Gastroesophageal sphincter (tissue), 4 donors: ENCODE results near the gene LYVE1. TPM values are rescaled to one million over a fixed set of nuclear protein-coding genes. Genes with fewer than 3 reads are reported as not detected.
A peak's percentile ranks its signal among the peaks of the same experiment; 100 is the strongest.

Experiments
- ATAC-seq: fragments of 150-250 bp; one replicate; pipeline ENCODE4 v1.9.1; 2016; ENCODE audit warnings: mild to moderate bottlenecking, moderate library complexity
- H3K27ac ChIP-seq, 4 donors: fragments of 200-600 bp; sonication (generic) in 3 of 4; 1 replicate in 3 of 4; 2 replicates in 1 of 4; pipeline ENCODE4 v1.5.1; 2016 to 2019
- H3K27me3 ChIP-seq: fragments of 200-600 bp; sonication (generic); one replicate; pipeline ENCODE4 v1.5.1; 2019
- H3K36me3 ChIP-seq, 2 donors: fragments of 200-600 bp; sonication (generic); one replicate each; pipeline ENCODE4 v1.5.1; 2019; ENCODE audit warnings: control low read depth in 1 of 2
- H3K4me1 ChIP-seq, 3 donors: fragments of 200-600 bp; sonication (generic); 1 replicate in 2 of 3; 2 replicates in 1 of 3; pipeline ENCODE4 v1.5.1; 2016 to 2019; ENCODE audit warnings: control low read depth in 2 of 3
- H3K4me3 ChIP-seq, 2 donors: fragments of 200-600 bp; sonication (generic); one replicate each; pipeline ENCODE4 v1.5.1; 2019; ENCODE audit warnings: mild to moderate bottlenecking in 1 of 2, moderate library complexity in 1 of 2
- H3K9me3 ChIP-seq, 3 donors: fragments of 200-600 bp; sonication (generic); one replicate each; pipeline ENCODE4 v1.5.1; 2017 to 2019; ENCODE audit warnings: control low read depth in 2 of 3
- CTCF ChIP-seq, 4 experiments: fragments of 200-600 bp in 2 of 4; fragments of 450-650 bp in 2 of 4; sonication (generic) in 1 of 4; IDR thresholded peaks; one replicate each; pipeline ENCODE4 v1.5.1; 2017 to 2019; ENCODE audit warnings: antibody characterized with exemption in 4 of 4, mild to moderate bottlenecking in 2 of 4, moderate library complexity in 2 of 4
- EP300 ChIP-seq: sonication (generic); formaldehyde crosslinking; IDR thresholded peaks from one replicate; pipeline ENCODE4 v1.6.1; 2017; ENCODE audit warnings: antibody characterized with exemption, mild to moderate bottlenecking
- POLR2A ChIP-seq, 2 donors: fragments of 450-650 bp; IDR thresholded peaks; one replicate each; pipeline ENCODE4 v1.6.1; 2017; ENCODE audit warnings: antibody characterized with exemption in 2 of 2, mild to moderate bottlenecking in 2 of 2, moderate library complexity in 1 of 2
- POLR2AphosphoS5 ChIP-seq: sonication (generic); formaldehyde crosslinking; IDR thresholded peaks from one replicate; pipeline ENCODE4 v1.6.1; 2017; ENCODE audit warnings: antibody characterized with exemption
- WGBS, 2 donors: methylation state at CpG; one replicate each; pipeline ENCODE4 v1.1.5; 2018; ENCODE audit warnings: low coverage in 1 of 2; 5-methylcytosine and 5-hydroxymethylcytosine counted together
- total RNA-seq, 4 donors: library from RNA; depleted of rRNA; stranded (reverse); fragments of >200 nt; gene quantifications; one replicate each; pipeline ENCODE4 v1.1.0, GENCODE V29; 2016

Gene LYVE1
- total RNA-seq, 4 donors from 2014 or later = 13.2 to 191 (median 102) TPM

GRCh38 chr11:10576035-10576398, 7.6 kb upstream of the LYVE1 start:
- H3K36me3 ChIP-seq = peaks cover 0 to 80% of the 10 kb centered on the region in 2 donors
- H3K27me3 ChIP-seq = no peaks in the 10 kb centered on the region
- H3K9me3 ChIP-seq = no peaks in the 10 kb centered on the region
- 60 to 89% methylated on average over 1 to 3 of the region's 4 CpGs for WGBS, 2 donors
- ATAC-seq = no peak
- H3K4me3 ChIP-seq = no peak overlapping the region
- peaks cover 22 to 66% (median 28%) of the 10 kb centered on the region in 3 donors for H3K4me1 ChIP-seq
- peak overlapping the region in 3 of 4 donors; percentile 28 to 83 (median 68) for H3K27ac ChIP-seq
- no peak for TF ChIP-seq POLR2AphosphoS5
- TF ChIP-seq POLR2A (IDR thresholded peaks at IDR 0.05) = no peak
- TF ChIP-seq CTCF (IDR thresholded peaks at IDR 0.05) = no peak
- TF ChIP-seq EP300 = no peak

GRCh38 chr11:10575346-10576034, 7.0 kb upstream of the LYVE1 start:
- no peak for ATAC-seq
- 67% methylated on average over 1 of the region's 3 CpGs for WGBS, 2 donors
- no peak overlapping the region for H3K4me3 ChIP-seq
- peaks cover 0 to 74% of the 10 kb centered on the region in 2 donors for H3K36me3 ChIP-seq
- H3K27me3 ChIP-seq = no peaks in the 10 kb centered on the region
- TF ChIP-seq POLR2AphosphoS5 (no peak), EP300 (no peak), POLR2A (IDR thresholded peaks at IDR 0.05) (no peak)
- H3K4me1 ChIP-seq = peaks cover 22 to 61% (median 24%) of the 10 kb centered on the region in 3 donors
- no peaks in the 10 kb centered on the region for H3K9me3 ChIP-seq
- peak overlapping the region in 3 of 4 donors; percentile 28 to 83 (median 68) for H3K27ac ChIP-seq

GRCh38 chr11:10573556-10573955, 5.1 kb upstream of the LYVE1 start:
- Histone ChIP-seq H3K27ac (peak overlapping the region; percentile 28 to 75 (median 48)), H3K27me3 (no peaks in the 10 kb centered on the region), H3K36me3 (peaks cover 0 to 55% of the 10 kb centered on the region in 2 donors), H3K4me1 (peaks cover 11 to 41% (median 12%) of the 10 kb centered on the region in 3 donors), H3K9me3 (no peaks in the 10 kb centered on the region), H3K4me3 (no peak overlapping the region)
- 100% methylated on average over 1 of the region's 3 CpGs; no CpG with 5 or more reads in 1 of the 2 donors for WGBS, 2 donors
- no peak for ATAC-seq
- TF ChIP-seq CTCF (IDR thresholded peaks at IDR 0.05) (no peak), POLR2AphosphoS5 (no peak), EP300 (no peak), POLR2A (IDR thresholded peaks at IDR 0.05) (no peak)

- no peaks in the 10 kb centered on the region for H3K27me3 ChIP-seq
- peaks cover 0 to 51% of the 10 kb centered on the region in 2 donors for H3K36me3 ChIP-seq
- H3K27ac ChIP-seq = peak overlapping the region; percentile 28 to 75 (median 48)
- TF ChIP-seq POLR2A (IDR thresholded peaks at IDR 0.05) = no peak
- no peak for TF ChIP-seq POLR2AphosphoS5
- peaks cover 10 to 36% (median 11%) of the 10 kb centered on the region in 3 donors for H3K4me1 ChIP-seq
- no peak overlapping the region for H3K4me3 ChIP-seq
- H3K9me3 ChIP-seq = no peaks in the 10 kb centered on the region
- ATAC-seq = no peak
Observed at GRCh38 chr11:10573028-10573427, 4.6 kb upstream of the LYVE1 start.

- H3K4me1 ChIP-seq = peaks cover 8 to 31% (median 9%) of the 10 kb centered on the region in 3 donors
- 51 to 81% methylated on average over 2 of the region's 2 CpGs for WGBS, 2 donors
- H3K4me3 ChIP-seq = no peak overlapping the region
- H3K27ac ChIP-seq = peak overlapping the region; percentile 28 to 75 (median 48)
- no peak for ATAC-seq
- TF ChIP-seq CTCF (IDR thresholded peaks at IDR 0.05) (no peak), EP300 (no peak), POLR2A (IDR thresholded peaks at IDR 0.05) (no peak), POLR2AphosphoS5 (no peak)
- no peaks in the 10 kb centered on the region for H3K27me3 ChIP-seq
- peaks cover 0 to 46% of the 10 kb centered on the region in 2 donors for H3K36me3 ChIP-seq
- H3K9me3 ChIP-seq = no peaks in the 10 kb centered on the region
Observed at GRCh38 chr11:10572533-10572932, 4.1 kb upstream of the LYVE1 start.

GRCh38 chr11:10567446-10567845, 1.0 kb downstream of the LYVE1 start:
- no peaks in the 10 kb centered on the region for H3K36me3 ChIP-seq
- 88 to 93% methylated on average over 2 of the region's 2 CpGs for WGBS, 2 donors
- peak overlapping the region; percentile 12 to 32 for H3K4me3 ChIP-seq
- no peak for ATAC-seq
- peaks cover 0 to 11% (median 2%) of the 10 kb centered on the region in 3 donors for H3K4me1 ChIP-seq
- H3K27me3 ChIP-seq = no peaks in the 10 kb centered on the region
- H3K9me3 ChIP-seq = no peaks in the 10 kb centered on the region
- TF ChIP-seq CTCF (IDR thresholded peaks at IDR 0.05) (no peak), POLR2AphosphoS5 (no peak), POLR2A (IDR thresholded peaks at IDR 0.05) (no peak), EP300 (no peak)
- peak overlapping the region in 2 of 4 donors; percentile 17 to 33 for H3K27ac ChIP-seq
